NAMALWA (cell line): ENCODE measurements around the gene RPL13A.

Source experiments
- DNase-seq: peaks from one replicate; pipeline ENCODE4 v3.0.0-alpha.2; 2015; ENCODE audit warnings: low spot score

The RPL13A gene

DNA sequence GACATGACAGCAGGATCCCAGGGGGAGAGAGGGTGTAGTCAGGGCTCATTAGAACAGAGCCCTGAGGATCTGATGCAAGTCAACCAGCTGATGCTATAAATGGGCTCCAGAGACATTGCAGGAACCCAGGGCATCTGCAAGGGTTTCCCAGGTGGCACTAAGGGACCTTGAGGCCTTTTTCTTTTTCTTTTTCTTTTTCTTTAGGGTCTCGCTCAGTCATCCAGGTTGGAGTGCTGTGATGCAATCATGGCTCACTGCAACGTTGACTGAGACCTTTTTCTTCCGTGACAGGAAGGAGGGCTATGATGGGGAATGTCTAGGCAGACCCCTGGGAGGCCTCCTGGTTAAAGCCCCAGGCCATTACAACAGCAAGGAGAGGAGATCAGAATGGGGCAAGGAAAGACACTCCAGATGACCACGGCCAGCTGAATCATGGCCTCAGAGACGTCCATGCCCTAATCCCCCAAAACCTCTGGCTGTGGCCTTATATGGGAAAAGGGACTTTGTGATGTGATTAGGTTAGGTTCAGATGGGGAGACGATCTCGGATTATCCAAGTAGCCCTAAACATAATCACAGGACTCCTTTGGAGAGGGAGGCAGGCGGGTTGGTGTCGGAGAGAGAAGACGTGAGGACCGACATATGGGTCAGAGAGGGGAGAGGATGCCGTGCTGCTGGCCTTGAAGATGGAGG lies 20.5 kb downstream of the RPL13A start:
- DNase-seq = no peak

- DNase-seq = peak; percentile 61
Observed at GRCh38 chr19:49512970-49513745, 25.8 kb downstream of the RPL13A start.

GRCh38 chr19:49513746-49514118 lies 26.3 kb downstream of the RPL13A start:
- no peak for DNase-seq

GRCh38 chr19:49514151-49514550 lies 26.7 kb downstream of the RPL13A start:
- no peak for DNase-seq

- DNase-seq = no peak
Observed at GRCh38 chr19:49515767-49516166, 28.4 kb downstream of the RPL13A start.

GRCh38 chr19:49518033-49518432 lies 30.6 kb downstream of the RPL13A start:
- DNase-seq = no peak

- DNase-seq = no peak
Observed at GRCh38 chr19:49520705-49521319, 33.4 kb downstream of the RPL13A start.

DNA sequence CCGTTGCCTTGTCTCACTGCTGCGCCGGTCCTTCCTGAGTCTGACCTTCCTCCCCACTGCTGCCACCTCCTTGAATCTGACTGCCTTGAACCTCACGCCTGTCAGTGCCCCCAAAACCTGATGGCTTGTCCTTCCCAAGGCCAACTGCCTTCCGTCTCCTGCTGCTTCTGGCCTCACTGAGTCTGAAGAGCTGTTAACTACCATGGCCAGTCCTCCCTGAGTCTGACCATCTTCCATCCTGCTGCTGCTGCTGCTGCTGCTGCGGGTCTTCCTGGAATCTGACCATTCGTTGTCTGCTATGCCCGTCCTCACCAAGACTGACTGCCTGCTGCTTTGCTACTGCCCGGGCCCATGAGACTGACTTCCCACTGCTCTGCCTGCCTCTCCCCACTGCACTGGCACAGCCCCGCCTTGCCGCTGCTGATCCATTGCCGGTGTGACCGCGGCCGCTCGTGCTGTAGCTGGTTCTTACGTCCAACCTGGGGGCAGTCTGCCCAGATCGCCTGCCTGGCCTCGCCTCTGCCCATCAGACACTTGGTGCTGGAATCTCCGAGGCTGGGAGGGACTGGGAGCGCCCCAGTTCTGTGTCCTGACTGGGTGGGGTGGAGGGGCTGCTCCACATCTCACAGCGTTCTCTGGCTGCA lies 37.5 kb downstream of the RPL13A start:
- no peak for DNase-seq

DNA sequence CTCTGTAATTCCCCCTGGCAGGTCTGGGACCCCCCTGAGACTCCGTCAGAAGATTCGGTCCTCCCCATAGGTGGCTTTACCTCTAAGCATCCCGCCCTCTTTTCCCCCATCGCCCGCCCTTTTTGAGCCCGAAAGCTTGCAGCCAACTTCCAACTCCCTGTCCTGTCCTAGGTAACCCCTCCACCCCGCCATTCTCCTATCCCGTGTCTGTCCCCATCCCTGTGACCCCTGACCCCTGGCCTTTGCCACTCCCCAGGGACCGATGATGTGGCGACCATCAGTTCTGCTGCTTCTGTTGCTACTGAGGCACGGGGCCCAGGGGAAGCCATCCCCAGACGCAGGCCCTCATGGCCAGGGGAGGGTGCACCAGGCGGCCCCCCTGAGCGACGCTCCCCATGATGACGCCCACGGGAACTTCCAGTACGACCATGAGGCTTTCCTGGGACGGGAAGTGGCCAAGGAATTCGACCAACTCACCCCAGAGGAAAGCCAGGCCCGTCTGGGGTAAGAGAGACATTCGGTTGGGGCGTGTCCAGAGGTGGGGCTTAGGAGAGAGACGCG lies 40.9 kb downstream of the RPL13A start:
- no peak for DNase-seq

DNA sequence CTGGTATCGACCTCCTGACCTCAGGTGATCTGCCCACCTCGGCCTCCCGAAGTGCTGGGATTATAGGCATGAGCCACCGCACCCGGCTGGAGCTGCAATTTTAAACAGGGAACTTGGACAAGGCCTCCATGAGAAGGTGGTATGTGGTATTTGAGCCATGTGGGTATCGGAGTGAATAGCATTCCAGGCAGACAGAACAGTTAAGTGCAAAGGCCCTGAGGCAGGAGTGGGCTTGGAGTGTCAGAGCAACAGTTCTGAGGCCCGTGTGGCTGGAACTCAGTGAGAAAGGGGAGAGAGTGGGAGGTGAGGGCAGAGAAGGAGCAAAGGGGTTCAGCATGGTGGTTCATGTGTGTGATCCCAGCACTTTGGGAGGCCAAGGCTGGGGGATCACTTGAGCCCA lies 43.3 kb downstream of the RPL13A start:
- DNase-seq = no peak

GRCh38 chr19:49533551-49534488 lies 46.4 kb downstream of the RPL13A start:
- peak; percentile 90 for DNase-seq

GRCh38 chr19:49534632-49535385 lies 47.4 kb downstream of the RPL13A start:
- DNase-seq = no peak

DNA sequence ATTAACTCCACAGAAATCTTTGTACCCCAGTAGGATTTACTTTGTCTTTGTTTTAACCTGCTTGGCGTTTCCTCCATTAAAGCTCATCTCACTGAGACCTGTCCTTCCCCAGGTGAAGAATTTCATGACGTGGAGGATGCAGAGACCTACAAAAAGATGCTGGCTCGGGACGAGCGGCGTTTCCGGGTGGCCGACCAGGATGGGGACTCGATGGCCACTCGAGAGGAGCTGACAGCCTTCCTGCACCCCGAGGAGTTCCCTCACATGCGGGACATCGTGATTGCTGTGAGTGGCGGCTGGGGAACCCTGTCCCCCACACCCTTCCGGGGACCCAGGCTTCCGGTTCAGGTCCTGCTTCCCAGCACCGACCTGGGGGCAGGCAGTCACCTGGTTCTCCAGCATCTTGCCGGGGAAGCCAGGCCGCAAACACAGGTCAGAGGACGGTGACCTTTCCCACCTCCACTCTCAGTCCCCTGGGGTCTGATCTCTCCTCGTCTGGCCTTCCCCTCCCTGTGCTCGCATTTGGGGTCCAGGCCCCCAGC lies 49.6 kb downstream of the RPL13A start:
- DNase-seq = no peak

GRCh38 chr19:49538643-49539042 lies 51.2 kb downstream of the RPL13A start:
- DNase-seq = no peak

DNA sequence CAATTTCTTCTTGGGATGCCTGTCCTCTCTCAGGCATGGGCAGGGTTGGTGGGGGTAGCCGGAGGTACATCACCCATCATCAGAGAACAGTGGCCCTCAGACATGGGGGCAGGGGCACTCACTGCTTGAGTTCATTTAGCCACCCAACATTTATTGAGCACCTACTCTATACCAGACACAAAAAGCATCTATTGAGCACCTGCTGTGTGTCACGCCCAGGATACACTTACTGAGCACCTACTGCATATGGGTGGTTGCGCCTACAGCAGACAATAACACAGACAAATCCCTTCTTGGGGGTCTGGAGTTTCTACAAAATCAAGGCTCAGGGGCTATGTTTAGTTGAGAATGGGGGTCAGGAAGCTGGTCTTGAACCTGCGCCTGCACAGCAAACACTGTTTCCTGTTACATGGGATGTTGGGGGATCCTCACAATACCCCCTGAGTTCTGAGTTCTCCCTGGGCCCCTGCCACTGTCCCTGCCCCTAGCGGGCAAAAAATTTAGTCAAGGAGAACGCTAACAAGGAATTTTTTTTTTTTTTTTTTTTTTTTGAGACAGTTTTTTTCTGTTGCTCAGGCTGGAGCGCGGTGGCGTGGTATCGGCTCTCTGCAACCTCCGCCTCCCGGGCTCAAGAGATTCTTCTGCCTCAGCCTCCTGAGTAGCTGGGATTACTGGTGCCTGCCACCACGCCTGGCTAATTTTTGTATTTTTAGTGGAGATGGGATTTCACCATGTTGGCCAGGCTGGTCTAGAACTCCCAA lies 52.0 kb downstream of the RPL13A start:
- no peak for DNase-seq
